Measurements from ENCODE around the gene MYH7. TPM values are rescaled to one million over a fixed set of nuclear protein-coding genes. Genes with fewer than 3 reads are reported as not detected.
A peak's percentile ranks its signal among the peaks of the same experiment; 100 is the strongest.

The MYH7 gene
- total RNA-seq, 2 experiments from 2014 or later = 0.04 to 0.06 TPM

- Mint-ChIP-seq H3K27me3 (peaks cover 11% of the 10 kb centered on the region), H3K4me3 (no peak overlapping the region), H3K27ac (no peak overlapping the region), H3K4me1 (no peaks in the 10 kb centered on the region), H3K9me3 (no peaks in the 10 kb centered on the region), H3K36me3 (no peaks in the 10 kb centered on the region)
- no peak for DNase-seq
These were observed 53.2 kb downstream of the MYH7 start for GRCh38 chr14:23382276-23382675.

DNA sequence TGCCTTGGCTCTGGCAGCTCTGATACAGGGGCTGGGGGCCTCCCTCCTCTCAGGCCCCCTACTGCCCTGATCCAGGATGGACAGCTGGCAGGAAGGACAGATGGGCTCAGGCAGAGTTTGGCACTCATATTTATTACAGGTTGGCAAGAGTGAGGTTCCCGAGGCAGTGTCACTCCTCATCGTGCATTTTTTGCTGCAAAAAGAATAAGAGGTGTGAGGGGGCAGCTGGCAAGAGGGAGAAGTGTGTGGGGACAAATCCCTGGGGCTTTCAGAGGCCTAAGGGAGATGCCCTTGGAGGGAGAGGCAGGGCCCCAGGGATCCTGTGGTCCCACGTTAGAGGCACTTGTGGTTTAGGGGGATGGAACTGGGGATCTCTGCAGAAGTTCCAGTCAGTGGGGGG lies 53.6 kb downstream of the MYH7 start:
- no peak overlapping the region for H3K4me3 Mint-ChIP-seq
- no peak overlapping the region for H3K27ac Mint-ChIP-seq
- no peaks in the 10 kb centered on the region for H3K36me3 Mint-ChIP-seq
- H3K9me3 Mint-ChIP-seq = no peaks in the 10 kb centered on the region
- no peak for DNase-seq
- peaks cover 11% of the 10 kb centered on the region for H3K27me3 Mint-ChIP-seq
- H3K4me1 Mint-ChIP-seq = no peaks in the 10 kb centered on the region

DNA sequence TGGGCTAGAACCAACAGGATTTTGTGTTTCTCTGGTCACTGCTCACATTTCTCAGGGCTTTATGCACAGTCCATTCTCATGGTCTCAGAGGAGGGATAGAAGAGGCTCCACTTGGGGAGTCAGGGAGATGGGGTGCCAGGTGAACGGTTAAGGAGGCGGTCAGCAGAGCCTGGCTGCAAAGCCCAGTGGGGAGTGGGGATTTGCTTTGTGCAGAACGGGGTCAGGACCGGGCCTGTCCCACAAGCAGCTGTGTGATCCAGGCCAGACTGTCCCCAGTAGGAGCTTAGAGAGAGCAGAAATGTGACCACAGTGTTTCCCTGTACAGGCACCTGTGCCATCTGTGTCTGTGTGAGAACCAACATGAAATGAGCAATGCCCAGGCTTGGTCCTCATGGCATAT lies 54.5 kb downstream of the MYH7 start:
- peaks cover 11% of the 10 kb centered on the region for H3K27me3 Mint-ChIP-seq
- no peak for DNase-seq
- H3K4me3 Mint-ChIP-seq = no peak overlapping the region
- no peaks in the 10 kb centered on the region for H3K36me3 Mint-ChIP-seq
- H3K27ac Mint-ChIP-seq = no peak overlapping the region
- H3K9me3 Mint-ChIP-seq = no peaks in the 10 kb centered on the region
- H3K4me1 Mint-ChIP-seq = no peaks in the 10 kb centered on the region

DNA sequence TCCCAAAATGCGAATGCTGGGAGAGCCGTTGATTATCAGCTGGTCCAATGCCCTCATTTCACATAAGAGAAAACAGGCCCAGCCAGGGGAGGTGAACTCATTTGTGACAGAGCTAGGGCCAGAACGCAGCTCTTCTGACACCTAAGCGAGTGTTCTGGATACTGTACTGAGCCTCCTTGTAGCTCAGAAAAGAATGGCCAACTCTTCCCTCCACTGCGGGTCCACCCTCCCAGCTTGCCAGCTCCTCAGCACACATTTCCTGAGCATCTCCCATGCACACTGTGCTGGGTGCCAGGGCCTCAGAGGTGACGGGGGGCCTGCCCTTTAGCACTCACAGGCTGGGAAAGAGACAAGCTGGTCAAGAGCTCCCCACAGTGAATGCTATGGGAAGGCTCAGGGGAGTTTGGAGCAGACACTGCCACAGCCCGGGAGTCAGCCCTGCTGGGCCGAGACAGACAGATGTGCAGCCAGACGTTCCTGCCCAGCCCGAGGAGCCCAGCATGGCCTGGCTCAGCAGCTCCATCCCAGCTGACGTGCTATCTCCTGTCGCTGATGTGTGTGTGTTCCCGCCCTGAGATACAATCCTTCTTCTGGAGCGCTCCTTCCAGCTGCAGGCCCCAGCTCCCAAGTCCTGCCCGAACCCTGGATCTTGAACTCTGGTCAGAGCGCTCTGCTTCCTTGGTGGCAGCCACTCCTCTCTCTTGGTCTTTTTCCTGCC lies 55.1 kb downstream of the MYH7 start:
- H3K36me3 Mint-ChIP-seq = no peaks in the 10 kb centered on the region
- no peak for DNase-seq
- H3K4me3 Mint-ChIP-seq = no peak overlapping the region
- H3K27me3 Mint-ChIP-seq = peaks cover 11% of the 10 kb centered on the region
- no peaks in the 10 kb centered on the region for H3K4me1 Mint-ChIP-seq
- no peak overlapping the region for H3K27ac Mint-ChIP-seq
- H3K9me3 Mint-ChIP-seq = no peaks in the 10 kb centered on the region

DNA sequence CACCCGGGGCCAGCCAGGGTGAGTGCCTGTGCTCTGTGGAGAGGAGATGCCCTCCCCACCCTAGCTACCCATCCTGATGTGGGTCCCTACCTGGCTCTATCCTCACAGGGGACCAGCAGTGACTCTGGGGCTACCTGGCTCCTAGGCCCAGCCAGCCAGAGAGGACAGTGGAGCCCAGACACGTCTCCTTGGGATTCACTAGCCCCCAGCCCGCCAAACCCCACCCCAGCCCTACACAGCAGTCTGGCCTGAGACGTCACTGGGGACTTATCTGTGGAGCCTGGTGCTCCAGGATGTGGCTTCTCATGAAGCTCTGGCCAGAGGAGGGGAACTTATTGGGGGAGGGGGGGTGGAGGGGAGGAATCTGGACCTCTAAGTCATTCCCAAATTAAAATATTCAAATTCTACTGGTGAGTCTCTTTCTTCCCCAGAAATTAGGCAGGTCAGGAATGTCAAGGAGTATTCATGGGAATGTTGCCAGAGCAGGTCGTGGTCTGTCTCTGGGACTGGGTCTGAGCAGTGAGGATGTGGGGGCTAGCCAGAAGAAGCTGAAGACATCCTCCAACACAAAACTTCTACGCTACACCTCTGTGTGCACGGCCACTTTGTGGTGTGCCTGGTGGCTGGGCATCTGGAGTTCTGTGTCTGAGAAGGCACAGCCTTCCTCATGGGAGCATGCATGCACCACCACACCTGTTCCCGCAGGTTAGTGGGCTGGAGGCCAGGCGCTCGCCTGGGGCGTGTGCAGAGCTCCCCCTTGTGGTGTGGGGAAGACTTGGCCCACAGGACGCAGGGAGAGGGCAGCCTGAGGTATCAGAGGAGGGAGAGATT lies 55.9 kb downstream of the MYH7 start:
- H3K4me1 Mint-ChIP-seq = no peaks in the 10 kb centered on the region
- H3K27ac Mint-ChIP-seq = no peak overlapping the region
- no peak overlapping the region for H3K4me3 Mint-ChIP-seq
- H3K9me3 Mint-ChIP-seq = no peaks in the 10 kb centered on the region
- DNase-seq = peak; percentile 65
- H3K27me3 Mint-ChIP-seq = peaks cover 11% of the 10 kb centered on the region
- no peaks in the 10 kb centered on the region for H3K36me3 Mint-ChIP-seq

DNA sequence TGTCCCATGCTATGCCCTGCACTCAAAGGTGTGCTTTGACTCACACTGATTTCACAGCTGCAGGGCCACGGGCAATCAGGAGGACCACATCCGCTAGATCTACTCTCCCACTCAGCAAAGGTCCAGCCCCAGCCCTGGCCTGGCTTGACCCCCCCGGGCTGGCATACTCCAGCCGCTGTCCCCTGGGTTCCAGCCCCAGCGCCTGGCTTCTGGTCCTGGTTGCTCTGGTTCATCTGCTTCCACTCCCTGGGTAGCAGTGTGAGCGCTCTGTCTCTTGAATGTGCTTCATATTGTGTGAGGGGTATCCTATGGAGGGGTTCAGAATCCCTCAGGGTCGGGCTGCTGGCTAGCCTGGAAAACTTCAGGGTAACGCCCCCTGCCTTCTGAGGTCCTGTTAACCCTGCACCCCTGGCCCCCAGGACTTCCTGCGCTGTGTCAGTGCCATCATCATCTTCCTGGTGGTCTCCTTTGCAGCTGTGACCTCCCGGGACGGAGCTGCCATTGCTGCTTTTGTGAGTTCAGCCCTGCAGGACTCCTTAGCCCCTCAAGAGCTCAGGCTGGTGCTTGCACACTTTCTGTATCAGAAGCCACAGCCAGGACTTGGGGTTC lies 56.7 kb downstream of the MYH7 start:
- H3K27me3 Mint-ChIP-seq = peaks cover 11% of the 10 kb centered on the region
- no peak overlapping the region for H3K4me3 Mint-ChIP-seq
- H3K4me1 Mint-ChIP-seq = no peaks in the 10 kb centered on the region
- H3K27ac Mint-ChIP-seq = no peak overlapping the region
- DNase-seq = no peak
- H3K9me3 Mint-ChIP-seq = no peaks in the 10 kb centered on the region
- H3K36me3 Mint-ChIP-seq = no peaks in the 10 kb centered on the region

- Mint-ChIP-seq H3K4me1 (no peaks in the 10 kb centered on the region), H3K36me3 (no peaks in the 10 kb centered on the region), H3K4me3 (no peak overlapping the region), H3K27ac (no peak overlapping the region), H3K9me3 (no peaks in the 10 kb centered on the region), H3K27me3 (peaks cover 11% of the 10 kb centered on the region)
- no peak for DNase-seq
These were observed 57.6 kb downstream of the MYH7 start for GRCh38 chr14:23377573-23378563.

DNA sequence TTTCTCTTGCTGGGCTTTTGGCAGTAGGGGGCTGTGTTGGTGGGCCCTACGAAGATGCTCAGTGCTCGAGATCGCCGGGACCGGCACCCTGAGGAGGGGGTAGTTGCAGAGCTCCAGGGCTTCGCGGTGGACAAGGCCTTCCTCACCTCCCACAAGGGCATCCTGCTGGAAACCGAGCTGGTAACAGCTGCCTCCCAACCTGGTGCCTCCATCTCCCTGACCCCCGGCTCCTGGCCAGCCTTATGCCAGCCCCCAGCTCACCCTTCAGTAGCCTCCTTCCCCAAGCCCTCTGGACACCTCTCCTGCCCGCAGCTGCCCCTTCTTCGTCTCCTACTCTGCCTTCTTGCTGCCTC lies 58.3 kb downstream of the MYH7 start:
- DNase-seq = no peak
- Mint-ChIP-seq H3K4me3 (no peak overlapping the region), H3K27ac (no peak overlapping the region), H3K36me3 (no peaks in the 10 kb centered on the region), H3K27me3 (peaks cover 5% of the 10 kb centered on the region), H3K4me1 (no peaks in the 10 kb centered on the region), H3K9me3 (no peaks in the 10 kb centered on the region)

GRCh38 chr14:23376482-23377197 lies 58.8 kb downstream of the MYH7 start, which contains the start of gene CMTM5:
Gene CMTM5, plus strand, starts transcription at chr14:23377046. Its CDS starts 206 bp downstream, at chr14:23377252.
- Mint-ChIP-seq H3K4me1 (peaks cover 2% of the 10 kb centered on the region), H3K4me3 (no peak within 1 kb of the TSS), H3K27me3 (peaks cover 3% of the 10 kb centered on the region), H3K27ac (no peak within 1 kb of the TSS), H3K9me3 (no peaks in the 10 kb centered on the region), H3K36me3 (no peaks in the 10 kb centered on the region)
- no peak for DNase-seq

- Mint-ChIP-seq H3K4me3 (no peak overlapping the region), H3K27me3 (peaks cover 3% of the 10 kb centered on the region), H3K9me3 (no peaks in the 10 kb centered on the region), H3K27ac (no peak overlapping the region), H3K4me1 (peaks cover 2% of the 10 kb centered on the region), H3K36me3 (no peaks in the 10 kb centered on the region)
- DNase-seq = no peak
These were observed 59.8 kb downstream of the MYH7 start for GRCh38 chr14:23375527-23376251.

GRCh38 chr14:23373041-23373440 lies 62.4 kb downstream of the MYH7 start:
- Mint-ChIP-seq H3K9me3 (no peaks in the 10 kb centered on the region), H3K4me1 (peaks cover 2% of the 10 kb centered on the region), H3K27ac (no peak overlapping the region), H3K27me3 (peaks cover 4% of the 10 kb centered on the region), H3K36me3 (no peaks in the 10 kb centered on the region), H3K4me3 (no peak overlapping the region)
- no peak for DNase-seq

- Mint-ChIP-seq H3K27ac (no peak within 1 kb of the TSS), H3K4me1 (peaks cover 2% of the 10 kb centered on the region), H3K4me3 (no peak within 1 kb of the TSS), H3K27me3 (peaks cover 7% of the 10 kb centered on the region), H3K9me3 (no peaks in the 10 kb centered on the region), H3K36me3 (no peaks in the 10 kb centered on the region)
- DNase-seq = no peak
These were observed 63.0 kb downstream of the MYH7 start, which contains the start of gene IL25 for GRCh38 chr14:23372509-23372908. Gene IL25, plus strand, starts transcription at chr14:23372809.

GRCh38 chr14:23371865-23372264 lies 63.6 kb downstream of the MYH7 start:
- H3K9me3 Mint-ChIP-seq = no peaks in the 10 kb centered on the region
- H3K27me3 Mint-ChIP-seq = peaks cover 13% of the 10 kb centered on the region
- no peak overlapping the region for H3K27ac Mint-ChIP-seq
- H3K4me3 Mint-ChIP-seq = no peak overlapping the region
- no peaks in the 10 kb centered on the region for H3K36me3 Mint-ChIP-seq
- peaks cover 2% of the 10 kb centered on the region for H3K4me1 Mint-ChIP-seq
- DNase-seq = no peak
